SK-N-SH (cell line): ENCODE data around the gene GALP.

Experiments used
- CHD2 ChIP-seq: fragments of 150-350 bp; IDR thresholded peaks from 2 replicates; pipeline ENCODE4 v1.6.1; 2018; ENCODE audit warnings: low read length; ENCODE audit not compliant: partially characterized antibody
- CTCF ChIP-seq: fragments of 200-600 bp; sonication (generic); IDR thresholded peaks from 2 replicates; pipeline ENCODE4 v1.6.1; 2017; ENCODE audit warnings: antibody characterized with exemption, mild to moderate bottlenecking, moderate library complexity
- EP300 ChIP-seq, 2 experiments: IDR thresholded peaks; 2 replicates each; pipeline versions ENCODE4 v1.4.0 to v1.6.1; 2012; ENCODE audit warnings: borderline replicate concordance in 1 of 2, low read depth in 1 of 2, low read length in 1 of 2
- FOSL2 ChIP-seq: IDR thresholded peaks from 2 replicates; pipeline ENCODE4 v1.4.0; 2012; ENCODE audit warnings: low read depth, mild to moderate bottlenecking, moderate library complexity, borderline replicate concordance
- GABPA ChIP-seq: IDR thresholded peaks from 2 replicates; pipeline ENCODE4 v1.4.0; 2012; ENCODE audit warnings: low read depth, mild to moderate bottlenecking
- NFIC ChIP-seq: IDR thresholded peaks from 2 replicates; pipeline ENCODE4 v1.4.0; 2012; ENCODE audit warnings: borderline replicate concordance
- POLR2AphosphoS5 ChIP-seq: IDR thresholded peaks from 2 replicates; pipeline ENCODE4 v1.6.1; 2012; ENCODE audit warnings: low read depth, low read length
- RAD21 ChIP-seq: IDR thresholded peaks from 2 replicates; pipeline ENCODE4 v1.6.1; 2012; ENCODE audit warnings: mild to moderate bottlenecking, low read length
- REST ChIP-seq: IDR thresholded peaks from 2 replicates; pipeline ENCODE4 v1.6.1; 2012; ENCODE audit warnings: mild to moderate bottlenecking, low read depth, low read length, moderate library complexity
- RFX5 ChIP-seq: IDR thresholded peaks from 2 replicates; pipeline ENCODE4 v1.6.1; 2012; ENCODE audit warnings: mild to moderate bottlenecking, improper control_type of control experiment, low read length
- SMC3 ChIP-seq: IDR thresholded peaks from 2 replicates; pipeline ENCODE4 v1.6.1; 2012; ENCODE audit warnings: low read depth, low read length, improper control_type of control experiment
- TAF1 ChIP-seq: IDR thresholded peaks from 2 replicates; pipeline ENCODE4 v1.6.1; 2012; ENCODE audit warnings: low read depth, mild to moderate bottlenecking, low read length, moderate library complexity, borderline replicate concordance
- YY1 ChIP-seq: IDR thresholded peaks from 2 replicates; pipeline ENCODE4 v1.4.0; 2012; ENCODE audit warnings: low read depth, mild to moderate bottlenecking

DNA sequence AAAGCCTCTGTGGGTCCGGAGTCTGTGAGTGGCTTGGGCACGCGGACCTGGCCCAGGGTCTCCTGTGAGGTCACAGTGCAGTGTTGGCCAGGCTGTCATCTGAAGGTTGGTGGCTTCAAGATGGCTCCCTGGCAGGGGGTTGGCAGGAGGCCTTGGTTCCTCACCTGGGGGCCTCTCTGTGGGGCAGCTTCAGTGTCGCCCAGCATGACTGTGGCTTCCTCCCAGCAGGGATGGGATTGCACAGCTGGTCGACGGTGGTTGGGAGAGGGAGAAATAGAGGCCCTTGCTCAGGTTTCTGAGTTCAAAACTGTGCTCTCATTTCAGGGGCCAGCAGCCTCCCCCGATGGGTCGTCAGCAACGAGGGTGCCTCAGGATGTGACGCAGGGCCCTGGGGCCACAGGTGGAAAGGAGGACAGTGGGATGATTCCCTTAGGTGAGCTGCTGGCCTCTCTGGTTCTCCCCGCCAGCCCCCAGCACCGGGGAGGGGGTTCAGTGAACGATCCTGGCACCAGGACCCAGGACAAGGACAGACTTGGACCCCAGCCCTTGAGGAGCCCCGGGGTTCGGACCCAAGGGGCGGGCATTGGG, 17.5 kb upstream of the GALP start:
- TF ChIP-seq REST: no peak
- no peak for TF ChIP-seq NFIC
- no peak for TF ChIP-seq POLR2AphosphoS5
- TF ChIP-seq RFX5: no peak
- no peak for TF ChIP-seq FOSL2
- TF ChIP-seq CTCF: no peak
- no peak for TF ChIP-seq CHD2
- TF ChIP-seq EP300 (IDR thresholded peaks at IDR 0.05; ENCODE audit: borderline replicate concordance in 1 of 2, low read depth in 1 of 2, low read length in 1 of 2): no peak
- no peak for TF ChIP-seq TAF1
- TF ChIP-seq GABPA: no peak
- no peak for TF ChIP-seq RAD21
- TF ChIP-seq YY1: no peak
- no peak for TF ChIP-seq SMC3
